Right kidney (tissue), 1 donor: ENCODE data around the gene DLG2.

Experiments
- DNase-seq: peaks from one replicate; pipeline ENCODE4 v3.0.0-alpha.2; 2016

Gene DLG2

DNA sequence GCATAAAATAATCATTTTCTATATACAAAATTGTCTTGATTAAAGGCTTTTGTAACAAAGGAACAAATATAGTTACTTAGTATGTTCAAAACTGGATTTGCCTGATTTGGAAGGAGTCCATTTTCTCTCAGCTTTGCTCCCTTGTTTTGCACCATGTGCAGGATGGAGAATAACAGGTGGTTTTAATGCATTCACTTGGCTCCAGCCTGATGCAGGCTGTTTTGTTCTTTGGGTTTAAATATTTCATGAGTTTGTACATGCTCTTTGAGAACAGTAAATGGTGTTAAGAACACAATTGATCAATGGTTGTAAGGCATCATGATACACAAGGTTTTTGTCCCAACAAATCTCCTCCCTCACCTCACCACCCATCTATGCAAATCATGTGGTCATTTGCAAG, 1454.1 kb downstream of the DLG2 start:
- no peak for DNase-seq

DNA sequence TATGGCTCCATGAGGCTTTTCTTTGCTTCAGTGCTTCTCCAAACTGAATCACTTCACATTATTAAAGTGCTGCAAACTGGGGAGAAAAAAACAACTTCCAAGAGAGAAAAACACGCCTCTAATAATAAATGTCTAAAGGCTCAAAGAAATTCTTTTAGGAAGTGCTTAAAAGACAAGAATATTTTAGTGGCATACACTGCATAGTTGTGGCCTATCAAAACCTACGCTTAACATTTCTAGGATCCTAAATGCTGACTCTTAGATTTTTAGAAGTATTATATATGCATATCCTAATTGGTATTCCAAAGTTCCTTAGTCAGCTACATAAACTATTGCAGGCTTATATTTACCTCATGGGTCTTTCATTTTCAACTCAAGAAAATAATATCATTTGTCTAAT, 1462.0 kb downstream of the DLG2 start:
- DNase-seq, result no peak

DNA sequence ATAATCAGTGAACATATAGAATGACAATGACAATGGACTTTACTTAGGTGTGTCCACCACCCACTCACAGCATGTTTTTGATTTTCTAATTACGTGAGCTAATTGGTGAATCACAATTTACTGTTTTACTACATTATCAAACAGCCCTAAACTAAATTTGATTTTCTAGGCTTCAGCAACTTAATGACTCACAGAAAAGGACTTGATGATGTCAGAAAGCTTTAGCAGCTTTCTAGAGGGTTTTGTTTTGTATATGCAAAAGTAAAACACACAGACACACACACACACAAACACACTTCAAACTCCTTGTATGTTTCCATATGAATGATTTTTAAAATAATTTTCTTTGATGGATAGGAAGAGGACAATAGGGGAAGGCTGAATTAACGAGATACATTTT, 1462.4 kb downstream of the DLG2 start:
- DNase-seq, result no peak

DNA sequence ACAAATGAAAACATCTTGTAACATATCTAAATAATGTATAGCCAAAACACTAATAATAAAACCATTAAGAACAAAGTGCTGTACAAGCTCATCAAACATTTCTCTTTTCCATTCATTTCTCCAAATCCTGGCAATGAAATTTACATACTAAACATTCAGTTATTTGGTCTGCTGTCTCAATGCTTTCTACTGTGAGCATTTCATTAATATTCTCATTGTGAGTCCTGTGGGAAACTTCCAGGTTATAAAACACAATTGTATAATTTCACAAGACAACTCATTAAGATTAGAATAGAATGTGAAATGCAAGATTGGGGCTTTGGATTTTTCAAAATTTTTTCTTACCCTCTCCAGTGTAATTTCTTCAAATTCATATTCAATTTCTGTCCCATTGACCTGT, 1464.0 kb downstream of the DLG2 start:
- no peak for DNase-seq

DNA sequence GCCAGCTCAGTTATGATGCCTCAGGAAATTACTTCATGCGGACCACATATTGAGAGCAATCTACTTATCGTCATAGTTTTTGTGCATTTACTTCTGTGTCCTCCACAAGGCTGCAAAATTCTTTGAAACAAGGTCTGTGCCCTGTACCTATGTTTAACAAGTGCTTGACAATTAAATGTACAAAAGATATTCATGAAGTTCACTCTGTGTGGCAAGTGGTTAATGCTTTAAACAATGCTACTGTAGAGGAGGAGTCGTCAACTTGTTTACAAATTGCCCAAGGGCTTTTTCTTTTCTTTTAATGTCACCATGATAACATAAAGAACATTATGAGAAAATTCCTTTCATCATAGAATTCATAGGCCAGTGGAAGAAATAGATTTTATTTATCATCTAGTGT, 1469.5 kb downstream of the DLG2 start:
- DNase-seq, result no peak

DNA sequence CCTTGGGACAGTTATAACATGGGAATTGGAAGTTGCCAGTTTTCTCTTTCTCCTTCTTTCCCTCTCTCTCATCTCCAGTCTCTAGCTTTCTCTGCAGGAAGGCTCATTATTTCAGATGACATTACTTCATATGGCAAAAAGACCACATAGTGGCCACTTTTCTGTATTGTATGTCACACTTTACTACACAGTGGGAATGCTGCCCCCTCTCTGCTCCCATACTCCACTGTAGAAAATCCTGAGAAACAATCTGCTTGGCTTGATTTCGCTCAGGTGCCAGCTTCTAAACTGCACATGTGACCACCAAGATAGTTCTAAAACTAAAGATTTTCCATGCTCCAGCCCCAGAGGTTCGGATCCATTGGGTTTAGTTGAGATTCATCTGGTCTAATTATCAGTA, 1480.3 kb downstream of the DLG2 start:
- DNase-seq, result no peak

DNA sequence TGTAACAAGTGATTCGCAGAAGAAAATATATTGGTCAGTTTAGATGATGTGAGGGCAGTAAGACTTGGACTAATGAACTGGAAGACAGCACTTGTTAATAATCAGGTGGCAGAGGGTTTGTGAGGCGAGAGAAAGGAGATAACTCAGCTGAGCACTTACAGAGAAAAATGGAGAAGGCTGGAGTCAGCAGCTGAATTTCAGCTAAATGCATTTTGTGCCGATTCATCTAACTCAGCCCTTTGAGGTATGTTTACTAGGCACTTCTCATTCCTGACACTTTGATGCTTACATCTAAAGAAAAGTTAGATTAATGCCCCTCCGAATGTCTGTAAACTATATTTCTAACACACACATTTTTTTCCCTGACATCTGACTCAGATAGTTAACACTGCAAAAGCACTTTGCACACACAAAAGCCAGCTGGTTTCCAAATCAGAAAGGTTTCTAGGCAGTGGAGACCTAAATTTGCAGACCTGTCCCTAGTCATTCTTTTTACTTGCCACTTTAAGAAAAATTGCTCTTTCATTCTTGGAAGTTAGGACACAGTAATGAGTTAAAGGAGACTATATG, 1481.4 kb downstream of the DLG2 start:
- DNase-seq, result no peak

DNA sequence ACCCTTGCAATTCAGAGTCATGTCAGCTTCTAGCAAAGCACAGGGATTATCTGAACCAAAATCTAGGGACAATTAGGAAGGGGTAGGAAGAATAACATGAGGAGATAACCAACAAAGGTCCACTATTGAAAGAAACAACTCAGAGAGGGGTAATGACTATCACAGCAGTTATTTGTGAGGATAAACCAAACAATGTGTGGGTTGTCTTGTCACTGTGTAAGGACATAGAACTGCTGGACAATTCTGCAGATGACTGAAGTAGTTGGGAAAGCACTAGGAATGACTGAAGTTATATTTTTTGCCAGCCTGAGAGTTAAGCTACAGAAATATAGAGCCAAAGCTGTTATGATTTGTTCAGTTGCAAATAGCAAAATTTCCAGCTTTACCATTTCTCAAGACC, 1482.6 kb downstream of the DLG2 start:
- no peak for DNase-seq

DNA sequence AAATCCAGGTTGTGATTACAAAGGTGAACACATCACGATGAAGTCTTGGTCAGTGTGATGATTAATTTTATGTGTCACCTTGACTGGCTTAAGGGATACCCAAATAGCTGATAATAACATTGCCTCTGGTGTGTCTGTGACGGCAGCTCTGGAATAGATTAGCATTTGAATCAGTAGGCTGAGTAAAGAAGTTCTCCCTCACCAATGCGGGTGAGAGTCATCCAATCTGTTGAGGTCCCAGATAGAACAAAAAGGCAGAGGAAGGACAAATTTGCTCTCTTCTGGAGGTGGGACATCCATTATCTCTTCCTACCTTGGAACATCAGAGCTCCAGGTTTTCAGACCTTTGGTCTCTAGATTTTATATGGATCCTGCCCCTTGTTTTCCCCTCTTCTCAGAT, 1484.7 kb downstream of the DLG2 start:
- no peak for DNase-seq

DNA sequence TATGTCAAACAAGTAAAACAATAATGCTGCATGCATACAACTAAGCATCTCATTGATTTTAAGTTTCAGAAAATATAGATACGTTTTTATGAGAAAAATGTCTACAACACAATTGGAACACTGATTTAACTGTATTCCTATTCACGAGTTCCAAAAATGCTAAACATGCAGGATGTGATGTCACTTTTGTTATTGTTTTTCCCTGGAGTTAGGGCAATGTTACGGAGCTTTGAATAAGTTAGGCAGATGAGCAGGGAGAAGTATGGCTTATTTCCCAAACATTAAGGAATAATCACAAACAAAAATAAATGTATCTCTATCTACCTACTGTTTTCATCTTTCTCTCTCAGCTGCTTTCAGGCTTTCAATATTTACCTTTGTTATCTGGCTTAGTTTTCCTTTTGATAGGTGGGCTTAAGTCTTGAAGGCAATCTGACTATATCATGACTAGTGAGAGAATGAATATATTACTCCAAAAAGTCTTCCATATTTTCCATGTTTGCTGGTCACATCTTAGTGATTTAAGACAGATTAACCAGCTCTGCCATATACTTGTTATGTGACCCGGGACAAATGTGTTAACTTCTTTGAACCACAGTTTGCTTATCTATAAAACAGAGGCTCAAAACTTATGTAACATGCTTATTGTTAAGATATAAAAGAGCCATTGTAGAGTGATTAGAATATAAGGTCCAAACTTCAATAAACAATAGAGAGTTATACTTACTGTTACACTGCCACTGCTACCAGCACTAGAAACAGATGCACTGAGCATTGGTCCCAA, 1486.6 kb downstream of the DLG2 start:
- no peak for DNase-seq

DNA sequence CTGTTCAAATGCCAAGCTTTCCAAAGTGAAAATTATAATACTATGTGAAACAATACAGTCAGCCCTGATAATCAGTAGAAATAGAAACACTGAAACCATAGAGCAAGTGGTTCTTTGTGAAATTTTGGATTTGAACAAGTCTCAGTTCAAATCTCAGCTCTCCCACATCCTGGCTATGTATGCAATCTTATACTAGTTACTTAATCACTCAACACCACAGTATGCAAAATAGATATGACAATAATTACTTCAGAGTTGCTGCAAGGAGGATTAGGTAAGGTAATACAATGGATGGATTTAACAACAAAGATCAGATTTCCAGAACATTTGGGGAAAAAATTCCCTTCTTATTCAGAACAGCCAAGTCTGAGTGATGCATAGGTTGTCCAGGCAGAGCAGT, 1489.2 kb downstream of the DLG2 start:
- no peak for DNase-seq

DNA sequence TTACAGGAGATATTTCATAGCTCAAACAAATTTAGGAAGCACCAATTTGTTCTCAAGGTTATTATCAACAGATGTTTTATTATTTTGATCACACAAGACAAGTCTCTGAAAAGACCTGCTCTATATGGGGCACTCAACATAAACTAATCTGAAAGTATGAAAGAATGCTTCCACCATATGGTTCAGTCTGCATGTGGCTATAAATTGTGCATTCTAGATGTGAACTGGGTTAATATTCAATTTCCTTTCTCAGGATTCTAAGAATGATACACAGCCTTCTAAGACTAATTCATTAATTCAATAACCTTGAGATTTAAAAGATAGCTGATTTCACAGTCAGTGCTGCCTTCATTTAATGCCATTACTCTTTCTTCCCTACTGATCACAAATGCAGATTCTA, 1489.6 kb downstream of the DLG2 start:
- DNase-seq, result no peak

DNA sequence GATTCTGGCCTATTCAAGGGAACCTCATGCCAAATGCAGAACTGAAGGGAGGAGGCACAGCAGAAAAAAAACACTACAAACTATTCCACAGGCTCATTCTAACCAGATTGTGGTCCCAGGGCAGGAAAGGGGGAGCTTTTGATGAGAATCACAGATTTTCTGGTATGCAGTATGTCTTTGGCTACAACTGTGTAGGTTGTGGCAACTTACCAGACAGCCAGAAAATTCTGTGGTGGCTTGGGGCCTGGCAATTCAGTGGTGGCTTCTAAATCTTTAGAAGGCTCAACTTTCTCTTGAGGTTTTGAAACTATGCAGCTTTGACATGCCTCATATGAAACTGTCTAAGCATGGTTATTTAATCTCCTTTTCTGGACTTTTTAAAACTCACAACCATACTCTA, 1490.2 kb downstream of the DLG2 start:
- DNase-seq, result no peak

DNA sequence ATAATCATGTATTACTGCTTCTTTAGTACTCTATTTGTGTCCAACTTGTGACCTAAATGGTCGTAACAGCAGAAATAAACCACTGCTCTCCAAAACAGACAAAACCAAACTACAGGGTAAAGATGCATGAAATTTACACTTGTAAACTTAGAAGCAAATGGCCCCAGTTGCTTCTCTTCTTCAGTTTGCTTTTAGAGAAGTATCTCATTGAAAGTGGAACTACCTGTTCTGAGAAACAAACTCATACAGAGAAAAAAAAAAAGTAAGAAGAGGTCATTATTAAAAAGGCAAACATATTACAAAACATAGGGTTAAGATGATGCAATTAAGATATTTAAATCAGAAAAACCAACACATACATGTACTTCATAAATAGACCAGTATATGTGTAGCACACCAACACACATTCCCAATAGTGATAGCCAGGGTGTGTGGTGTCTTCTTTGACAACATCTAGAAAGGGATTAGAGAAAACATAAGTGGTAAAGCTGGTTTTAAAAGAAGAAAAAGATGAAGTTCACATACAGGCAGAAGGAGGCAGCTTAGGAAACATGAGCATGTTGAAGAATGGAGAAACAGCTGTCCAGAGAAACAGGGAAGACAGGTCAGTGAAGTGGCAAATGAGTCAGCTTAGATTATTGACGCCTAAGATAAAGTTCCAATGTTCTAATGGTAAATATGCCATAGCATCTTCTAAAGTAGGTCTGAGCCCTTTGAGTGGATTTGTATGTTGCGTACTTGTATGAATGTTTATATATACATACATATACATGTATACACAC, 1496.3 kb downstream of the DLG2 start:
- no peak for DNase-seq

DNA sequence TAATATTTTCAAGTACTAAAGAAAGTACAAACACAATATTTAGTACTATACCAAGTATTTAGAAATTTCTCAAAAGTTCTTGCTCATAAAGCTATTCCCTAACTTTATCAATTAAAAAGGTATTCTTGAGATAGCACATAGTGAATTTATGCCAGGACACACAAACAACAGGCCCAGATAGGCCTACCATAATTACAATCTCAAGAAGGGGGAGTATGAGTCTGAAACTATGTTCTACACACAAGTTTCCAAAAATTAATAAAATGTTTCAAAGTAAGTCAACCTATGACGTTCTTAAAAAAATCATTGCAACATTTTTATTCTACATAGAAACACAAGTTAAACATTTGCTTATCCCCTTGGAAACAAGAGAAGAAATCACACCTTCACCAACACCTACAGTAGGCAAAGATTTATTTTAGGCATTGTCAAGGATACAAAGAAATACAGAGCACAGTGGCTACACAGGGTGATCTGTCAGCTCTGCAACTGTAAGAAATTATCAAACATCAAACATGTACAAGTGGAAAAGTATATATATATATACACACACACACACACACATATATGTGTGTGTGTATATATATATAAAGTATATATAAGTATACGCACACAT, 1497.1 kb downstream of the DLG2 start:
- no peak for DNase-seq

DNA sequence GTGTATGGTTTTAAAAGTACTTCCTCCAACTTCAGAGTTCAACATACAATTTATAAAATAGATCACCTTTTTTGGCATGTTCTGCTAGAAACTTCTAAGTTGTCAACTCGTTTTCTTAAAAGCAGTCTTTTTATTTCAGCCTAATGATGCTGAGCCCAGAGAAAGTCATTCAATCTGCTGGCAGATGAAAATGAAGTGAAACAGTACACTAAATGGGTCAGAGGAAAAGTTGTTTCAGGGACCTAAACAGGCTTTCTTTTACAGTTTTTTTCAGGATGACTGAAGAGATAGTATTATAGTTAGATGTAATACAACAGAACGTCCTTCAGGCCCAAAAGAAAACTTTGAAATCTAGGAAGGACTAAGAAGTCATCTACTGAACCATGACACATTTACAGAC, 1498.3 kb downstream of the DLG2 start:
- no peak for DNase-seq

DNA sequence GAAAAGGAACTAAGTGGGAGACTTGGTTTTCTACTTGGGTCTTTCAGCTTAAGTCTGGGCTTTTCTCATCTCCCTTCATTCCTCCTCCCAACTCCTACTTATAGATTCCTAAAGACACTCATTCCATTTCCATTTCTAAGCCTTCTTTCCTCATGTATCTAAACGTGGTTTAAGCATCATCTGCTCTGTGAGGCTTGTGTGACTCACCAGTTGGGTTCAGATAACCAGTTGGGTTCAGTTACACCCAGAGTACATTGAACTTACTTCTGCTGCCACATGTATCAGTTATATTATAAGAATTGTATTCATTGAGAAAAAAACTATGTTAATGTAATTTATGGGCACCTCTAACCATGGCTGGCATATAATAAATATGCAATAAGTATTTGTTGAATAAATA, 1509.8 kb downstream of the DLG2 start:
- DNase-seq, result no peak

DNA sequence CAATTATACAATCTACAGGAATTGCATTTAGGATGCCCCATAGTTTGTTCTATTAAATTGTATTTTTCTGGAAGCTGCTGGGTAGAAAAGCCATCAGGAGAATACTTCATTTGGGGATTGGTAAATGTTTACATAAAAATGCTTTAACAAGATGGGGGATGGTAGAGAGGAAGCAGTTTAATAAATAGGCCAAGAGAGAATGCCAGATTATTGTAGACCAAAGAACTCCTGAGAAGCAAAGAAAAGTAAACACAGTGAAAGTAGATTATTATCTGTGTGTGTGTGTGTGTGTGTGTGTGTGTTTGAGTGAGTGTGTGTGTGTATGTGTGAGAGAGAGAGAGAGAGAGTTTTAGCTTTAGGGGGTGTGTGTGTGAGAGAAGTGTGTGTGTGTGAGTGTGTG, 1520.6 kb downstream of the DLG2 start:
- peak; percentile 9 for DNase-seq

DNA sequence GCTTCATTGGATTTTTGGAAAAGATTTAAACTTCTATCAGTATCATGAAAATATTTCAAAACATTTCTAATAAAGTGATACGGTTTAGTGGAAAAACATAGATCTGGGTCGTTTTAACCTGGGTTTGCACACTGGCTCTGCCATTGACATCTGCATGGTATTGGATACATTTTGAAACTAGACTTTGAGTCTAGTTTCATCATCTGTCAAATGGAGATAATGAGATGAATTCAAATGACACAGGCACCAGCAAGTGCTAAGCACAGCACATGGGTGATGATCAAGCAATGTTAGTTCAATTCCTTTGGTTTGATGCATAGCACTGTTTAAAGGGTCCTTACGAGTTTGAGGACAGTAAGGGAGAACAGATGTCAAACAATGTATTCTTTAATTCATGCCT, 1522.0 kb downstream of the DLG2 start:
- DNase-seq, result no peak

DNA sequence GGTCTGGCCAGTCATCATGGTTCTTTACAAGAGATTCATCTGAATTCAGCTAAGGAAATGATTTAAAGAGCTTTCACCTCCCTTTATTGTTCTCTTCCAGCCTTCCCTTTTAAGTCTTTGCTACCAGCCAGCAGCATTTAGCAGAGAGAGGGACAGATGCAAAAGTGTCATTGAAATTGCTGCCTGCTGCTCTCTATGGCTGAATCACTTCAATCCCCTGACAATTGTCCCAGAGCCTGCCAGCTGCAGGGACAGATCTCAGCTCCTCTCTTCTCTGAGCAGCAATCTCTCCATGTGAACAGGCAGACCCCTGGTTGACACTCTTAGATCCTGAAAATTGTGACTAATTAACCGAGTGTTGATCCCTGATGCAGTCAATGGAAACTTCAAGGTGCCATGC, 1524.0 kb downstream of the DLG2 start:
- DNase-seq, result no peak

DNA sequence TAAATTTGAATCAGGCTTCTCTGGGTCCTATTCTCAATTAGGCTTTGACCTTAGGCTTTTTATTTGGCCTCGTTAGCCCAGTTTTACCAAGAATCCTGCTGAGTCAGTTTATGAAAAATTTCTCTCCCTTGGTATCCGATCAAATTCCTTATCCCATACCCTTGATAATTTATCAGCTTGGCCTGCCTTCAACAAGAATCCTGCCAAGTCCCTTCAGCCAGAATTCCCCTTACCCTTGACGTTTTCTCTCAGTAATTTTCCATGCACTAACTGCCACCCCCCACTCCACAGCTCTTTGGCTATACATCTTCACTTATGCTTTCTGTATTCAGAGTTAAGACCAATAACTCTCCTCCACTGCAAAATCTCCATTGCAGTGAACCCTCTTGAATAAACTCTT, 1530.0 kb downstream of the DLG2 start:
- DNase-seq, result no peak

DNA sequence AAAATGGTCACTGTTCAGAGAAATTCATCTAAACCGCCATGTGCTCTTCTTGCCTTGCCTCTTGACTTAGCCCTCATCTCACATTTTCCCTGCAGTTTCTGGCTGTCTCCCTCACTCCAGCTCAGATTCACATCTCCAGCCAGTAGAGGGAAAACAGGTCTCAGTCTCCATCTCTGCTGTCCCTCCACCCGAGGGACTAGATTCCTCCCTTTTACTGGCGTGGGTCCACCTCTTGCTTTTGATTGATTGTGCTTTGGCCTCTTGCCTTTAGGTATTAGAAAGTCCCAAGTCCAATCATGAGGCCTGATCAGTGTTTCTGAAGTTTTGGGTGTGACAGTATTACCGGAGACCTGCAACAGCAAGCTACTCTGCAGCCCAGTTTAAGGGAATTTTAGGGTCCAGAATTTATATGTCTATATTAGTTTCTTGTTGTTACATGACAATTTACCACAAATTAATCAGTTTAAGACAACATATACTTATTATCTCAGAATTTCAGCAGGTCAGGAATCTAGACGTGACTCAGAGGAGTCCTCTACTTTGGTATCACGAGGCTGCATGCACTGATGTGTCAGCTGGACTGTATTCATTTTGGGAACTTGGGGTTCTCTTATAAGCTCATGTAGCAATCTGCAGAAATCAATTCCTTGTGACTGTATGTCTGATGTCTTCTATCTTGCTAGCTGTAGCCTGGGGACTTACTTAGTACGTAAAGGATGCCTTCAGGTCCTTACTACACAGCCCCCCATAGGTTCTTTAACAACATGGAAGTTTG, 1535.7 kb downstream of the DLG2 start:
- no peak for DNase-seq
